HepG2 (cell line): ENCODE data around the gene BAZ1B. TPM values are rescaled to one million over a fixed set of nuclear protein-coding genes. Genes with fewer than 3 reads are reported as not detected.

Experiments
- CBX1 ChIP-seq: IDR thresholded peaks from one replicate; pipeline ENCODE4 v1.6.1; 2016; ENCODE audit warnings: antibody characterized with exemption, low read depth
- HOXA9 ChIP-seq: sonication (generic); formaldehyde crosslinking; IDR thresholded peaks from 2 replicates; pipeline ENCODE4 v1.8.1; 2022; ENCODE audit warnings: missing genetic modification reagents, mild to moderate bottlenecking, moderate library complexity, borderline replicate concordance
- HOXD1 ChIP-seq: sonication (generic); formaldehyde crosslinking; IDR thresholded peaks from 2 replicates; pipeline ENCODE4 v1.5.0; 2020; ENCODE audit warnings: missing genetic modification reagents
- JDP2 ChIP-seq: sonication (generic); formaldehyde crosslinking; IDR thresholded peaks from 2 replicates; pipeline ENCODE4 v1.8.1; 2022; ENCODE audit warnings: missing genetic modification reagents, borderline replicate concordance
- MEIS1 ChIP-seq: sonication (generic); formaldehyde crosslinking; IDR thresholded peaks from 2 replicates; pipeline ENCODE4 v1.9.0; 2021; ENCODE audit warnings: mild to moderate bottlenecking, missing genetic modification reagents, moderate library complexity, borderline replicate concordance
- MTA1 ChIP-seq: sonication (generic); formaldehyde crosslinking; IDR thresholded peaks from 2 replicates; pipeline ENCODE4 v1.4.0; 2020; ENCODE audit warnings: missing genetic modification reagents, mild to moderate bottlenecking, borderline replicate concordance
- MYC ChIP-seq: sonication (generic); formaldehyde crosslinking; IDR thresholded peaks from 2 replicates; pipeline ENCODE4 v1.9.0; 2021; ENCODE audit warnings: missing genetic modification reagents, borderline replicate concordance
- ONECUT2 ChIP-seq: sonication (generic); formaldehyde crosslinking; IDR thresholded peaks from 2 replicates; pipeline ENCODE4 v1.4.0; 2020; ENCODE audit warnings: missing genetic modification reagents
- PCBP2 ChIP-seq: fragments of 200-400 bp; formaldehyde crosslinking; optimal IDR thresholded peaks from 2 replicates; pipeline ENCODE3; 2018; ENCODE audit warnings: low read length, low read depth; ENCODE audit not compliant: poor library complexity, severe bottlenecking
- RFXAP ChIP-seq: sonication (generic); formaldehyde crosslinking; IDR thresholded peaks from 2 replicates; pipeline ENCODE4 v1.4.0; 2020; ENCODE audit warnings: missing genetic modification reagents, borderline replicate concordance
- ZBTB46 ChIP-seq: sonication (generic); formaldehyde crosslinking; IDR thresholded peaks from 2 replicates; pipeline ENCODE4 v1.4.0; 2020; ENCODE audit warnings: mild to moderate bottlenecking, missing genetic modification reagents, borderline replicate concordance
- ZNF331 ChIP-seq: sonication (generic); formaldehyde crosslinking; IDR thresholded peaks from 2 replicates; pipeline ENCODE4 v1.4.0; 2020; ENCODE audit warnings: missing genetic modification reagents
- ZNF383 ChIP-seq: sonication (generic); formaldehyde crosslinking; IDR thresholded peaks from 2 replicates; pipeline ENCODE4 v1.4.0; 2020; ENCODE audit warnings: missing genetic modification reagents, mild to moderate bottlenecking, borderline replicate concordance
- ZNF510 ChIP-seq: sonication (generic); formaldehyde crosslinking; IDR thresholded peaks from 2 replicates; pipeline ENCODE4 v1.4.0; 2020; ENCODE audit warnings: low read depth, mild to moderate bottlenecking, missing genetic modification reagents
- ZNF737 ChIP-seq: sonication (generic); formaldehyde crosslinking; IDR thresholded peaks from 2 replicates; pipeline ENCODE4 v1.5.0; 2020; ENCODE audit warnings: missing genetic modification reagents, mild to moderate bottlenecking, borderline replicate concordance
- ZNF747 ChIP-seq: sonication (generic); formaldehyde crosslinking; IDR thresholded peaks from 2 replicates; pipeline ENCODE4 v1.8.1; 2023; ENCODE audit warnings: missing genetic modification reagents, mild to moderate bottlenecking, borderline replicate concordance
- ZNF788 ChIP-seq: sonication (generic); formaldehyde crosslinking; IDR thresholded peaks from 2 replicates; pipeline ENCODE4 v1.5.0; 2020; ENCODE audit warnings: mild to moderate bottlenecking, missing genetic modification reagents, borderline replicate concordance
- ZNF878 ChIP-seq: sonication (generic); formaldehyde crosslinking; IDR thresholded peaks from 2 replicates; pipeline ENCODE4 v1.8.1; 2023; ENCODE audit warnings: mild to moderate bottlenecking, missing genetic modification reagents, moderate library complexity
- polyA plus RNA-seq, 8 experiments: library from polyadenylated mRNA; depleted of rRNA in 3 of 8; stranded (reverse) in 7 of 8; unstranded in 1 of 8; fragments of >200 nt; fragmentation: Illumina TruSeq in 4 of 8; extraction: Trizol in 4 of 8; gene quantifications; 2 replicates each; pipeline versions ENCODE4 v1.2.1 to v1.2.3, GENCODE V29; 2011 to 2016; ENCODE audit warnings: low read depth in 4 of 8, missing spikeins in 1 of 8, mixed read lengths in 1 of 8; ENCODE audit not compliant: insufficient read depth in 1 of 8
- total RNA-seq, 5 experiments: library from RNA; depleted of rRNA; stranded (reverse); fragments of >200 nt; fragmentation: Illumina TruSeq; extraction: Trizol; gene quantifications; 2 replicates each; pipeline ENCODE4 v1.2.3, GENCODE V29; 2016; ENCODE audit warnings: low read depth in 1 of 5
- TF ChIP-seq, protein P1 (sequence below): sonication (generic); formaldehyde crosslinking; IDR thresholded peaks from 2 replicates; pipeline ENCODE4 v1.4.0; 2020; ENCODE audit warnings: missing genetic modification reagents
- TF ChIP-seq, protein P2 (sequence below): IDR thresholded peaks from 2 replicates; pipeline ENCODE4 v1.6.1; 2016
- TF ChIP-seq, protein P3 (sequence below): sonication (generic); formaldehyde crosslinking; IDR thresholded peaks from 2 replicates; pipeline ENCODE4 v1.8.0; 2022; ENCODE audit warnings: missing genetic modification reagents, mild to moderate bottlenecking, inconsistent platforms, borderline replicate concordance

Gene BAZ1B
- total and polyA plus RNA-seq, 2 of the 13 experiments (the other 11 are each of a cell fraction or from before 2014, with no cell fraction given) = 18.6 to 69.4 TPM

DNA sequence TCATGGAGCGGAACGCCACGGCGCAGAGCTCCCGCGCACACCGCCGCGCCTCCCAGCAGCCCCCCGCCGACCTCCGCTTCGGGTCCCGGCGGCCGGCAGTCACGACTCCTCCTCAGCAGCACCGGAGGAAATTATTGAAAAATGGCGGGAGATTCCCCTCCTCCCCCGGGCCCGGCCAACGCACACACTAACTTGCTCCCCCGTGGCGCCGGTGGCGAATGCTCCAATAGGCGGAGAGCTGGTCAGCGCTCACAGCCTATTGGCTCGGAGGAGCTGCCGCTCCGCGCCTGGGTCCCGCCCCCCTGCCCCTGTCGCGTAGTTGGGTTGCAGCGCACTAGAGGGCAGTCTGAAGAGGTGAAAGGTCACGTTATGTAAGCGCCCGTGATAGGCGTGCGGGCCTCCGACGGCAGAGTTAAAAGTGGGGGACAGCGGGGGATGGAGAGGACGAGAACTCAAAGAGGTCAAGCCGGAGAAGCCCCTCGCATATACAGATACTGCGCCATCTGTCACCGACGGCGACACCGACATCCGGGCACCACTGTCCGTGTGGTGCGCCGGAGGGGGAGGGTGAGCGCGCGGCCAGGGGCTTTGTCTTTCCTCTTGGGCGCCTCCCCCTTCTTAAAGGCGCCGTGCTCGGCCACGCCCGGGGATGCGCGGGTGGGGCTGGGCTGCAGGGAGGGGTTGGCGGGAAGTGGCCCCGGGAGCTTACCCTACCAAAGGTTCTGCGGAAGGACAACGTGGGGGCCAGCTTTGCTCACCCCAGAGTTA is at the start of gene BAZ1B (continued):
- TF ChIP-seq ZBTB46 (CRISPR knock-in tag) (no peak), MTA1 (CRISPR knock-in tag) (peak; percentile 45; the same call in 1 of the 2 replicates), ZNF510 (peak; percentile 31; the same call in 1 of the 2 replicates), ZNF331 (CRISPR knock-in tag) (peak; percentile 27; the same call in 1 of the 2 replicates), MEIS1 (peak; percentile 66; the same call in 1 of the 2 replicates), ONECUT2 (no peak; the same call in 1 of the 2 replicates), RFXAP (no peak), ZNF788 (peak; percentile 62; the same call in 1 of the 2 replicates), HOXD1 (no peak; the same call in none of the 2 replicates), ZNF878 (CRISPR knock-in tag) (peak; percentile 69; the same call in 1 of the 2 replicates), ZNF747 (CRISPR knock-in tag) (peak; percentile 75; the same call in 1 of the 2 replicates), CBX1 (no peak), PCBP2 (no peak), JDP2 (CRISPR knock-in tag) (no peak), ZNF383 (no peak; the same call in 1 of the 2 replicates), ZNF737 (CRISPR knock-in tag) (no peak), HOXA9 (CRISPR knock-in tag) (0 out of 2 replicates have a peak, but pooled peaks have one; percentile 64), MYC (CRISPR knock-in tag) (peak; percentile 91)
- TF ChIP-seq, protein P1, sequence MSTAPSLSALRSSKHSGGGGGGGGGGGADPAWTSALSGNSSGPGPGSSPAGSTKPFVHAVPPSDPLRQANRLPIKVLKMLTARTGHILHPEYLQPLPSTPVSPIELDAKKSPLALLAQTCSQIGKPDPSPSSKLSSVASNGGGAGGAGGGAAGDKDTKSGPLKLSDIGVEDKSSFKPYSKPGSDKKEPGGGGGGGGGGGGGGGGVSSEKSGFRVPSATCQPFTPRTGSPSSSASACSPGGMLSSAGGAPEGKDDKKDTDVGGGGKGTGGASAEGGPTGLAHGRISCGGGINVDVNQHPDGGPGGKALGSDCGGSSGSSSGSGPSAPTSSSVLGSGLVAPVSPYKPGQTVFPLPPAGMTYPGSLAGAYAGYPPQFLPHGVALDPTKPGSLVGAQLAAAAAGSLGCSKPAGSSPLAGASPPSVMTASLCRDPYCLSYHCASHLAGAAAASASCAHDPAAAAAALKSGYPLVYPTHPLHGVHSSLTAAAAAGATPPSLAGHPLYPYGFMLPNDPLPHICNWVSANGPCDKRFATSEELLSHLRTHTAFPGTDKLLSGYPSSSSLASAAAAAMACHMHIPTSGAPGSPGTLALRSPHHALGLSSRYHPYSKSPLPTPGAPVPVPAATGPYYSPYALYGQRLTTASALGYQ (CRISPR knock-in tag) = no peak; the same call in 1 of the 2 replicates
- TF ChIP-seq, protein P2, sequence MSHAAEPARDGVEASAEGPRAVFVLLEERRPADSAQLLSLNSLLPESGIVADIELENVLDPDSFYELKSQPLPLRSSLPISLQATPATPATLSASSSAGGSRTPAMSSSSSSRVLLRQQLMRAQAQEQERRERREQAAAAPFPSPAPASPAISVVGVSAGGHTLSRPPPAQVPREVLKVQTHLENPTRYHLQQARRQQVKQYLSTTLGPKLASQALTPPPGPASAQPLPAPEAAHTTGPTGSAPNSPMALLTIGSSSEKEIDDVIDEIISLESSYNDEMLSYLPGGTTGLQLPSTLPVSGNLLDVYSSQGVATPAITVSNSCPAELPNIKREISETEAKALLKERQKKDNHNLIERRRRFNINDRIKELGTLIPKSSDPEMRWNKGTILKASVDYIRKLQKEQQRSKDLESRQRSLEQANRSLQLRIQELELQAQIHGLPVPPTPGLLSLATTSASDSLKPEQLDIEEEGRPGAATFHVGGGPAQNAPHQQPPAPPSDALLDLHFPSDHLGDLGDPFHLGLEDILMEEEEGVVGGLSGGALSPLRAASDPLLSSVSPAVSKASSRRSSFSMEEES (CRISPR knock-in tag) = peak; percentile 65; the same call in 1 of the 2 replicates
- TF ChIP-seq, protein P3, sequence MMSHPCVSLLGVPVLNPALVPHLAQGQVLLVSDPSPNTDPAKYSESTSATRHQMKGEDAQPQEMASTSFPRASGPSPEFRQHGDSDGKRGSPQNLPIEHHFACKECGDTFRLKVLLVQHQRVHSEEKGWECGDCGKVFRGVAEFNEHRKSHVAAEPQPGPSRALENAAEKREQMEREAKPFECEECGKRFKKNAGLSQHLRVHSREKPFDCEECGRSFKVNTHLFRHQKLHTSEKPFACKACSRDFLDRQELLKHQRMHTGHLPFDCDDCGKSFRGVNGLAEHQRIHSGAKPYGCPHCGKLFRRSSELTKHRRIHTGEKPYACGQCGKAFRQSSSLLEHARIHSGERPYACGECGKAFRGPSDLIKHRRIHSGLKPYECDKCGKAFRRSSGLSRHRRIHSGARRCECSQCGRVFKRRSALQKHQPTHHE (CRISPR knock-in tag) = no peak
